Mesodermal cell (in vitro differentiated cells): ENCODE measurements around the gene RNF213.
"Not testable (repeated sequence)": the region's sequence is repeated elsewhere in the genome, so short reads cannot be mapped to it uniquely, and the experiment has no call there.

ENCODE experiments used
- H3K27ac ChIP-seq: 2 replicates; pipeline ENCODE4 v1.7.0; 2013; ENCODE audit warnings: mild to moderate bottlenecking, low read depth, low read length, moderate library complexity; ENCODE audit not compliant: severe bottlenecking
- H3K36me3 ChIP-seq: 2 replicates; pipeline ENCODE4 v1.7.1; 2013; ENCODE audit warnings: mild to moderate bottlenecking, low read length, moderate library complexity; ENCODE audit not compliant: control insufficient read depth, insufficient read depth
- H3K4me1 ChIP-seq: one replicate; pipeline ENCODE4 v1.7.1; 2013; ENCODE audit warnings: mild to moderate bottlenecking, low read length; ENCODE audit not compliant: insufficient read depth, control insufficient read depth, poor library complexity, severe bottlenecking
- H3K4me3 ChIP-seq: 2 replicates; pipeline ENCODE4 v1.7.0; 2013; ENCODE audit warnings: low read length, control low read depth, mild to moderate bottlenecking; ENCODE audit not compliant: insufficient read depth, poor library complexity, severe bottlenecking; ENCODE audit errors: extremely low read depth
- H3K9me3 ChIP-seq: 2 replicates; pipeline ENCODE4 v1.7.1; 2013; ENCODE audit warnings: mild to moderate bottlenecking, low read length, moderate library complexity; ENCODE audit not compliant: control insufficient read depth
- WGBS, 2 experiments: methylation state at CpG; one replicate each; pipeline ENCODE4 v1.1.5; 2013; ENCODE audit warnings: missing lambda C conversion rate in 2 of 2; ENCODE audit not compliant: insufficient coverage in 2 of 2; 5-methylcytosine and 5-hydroxymethylcytosine counted together

RNF213 gene

DNA sequence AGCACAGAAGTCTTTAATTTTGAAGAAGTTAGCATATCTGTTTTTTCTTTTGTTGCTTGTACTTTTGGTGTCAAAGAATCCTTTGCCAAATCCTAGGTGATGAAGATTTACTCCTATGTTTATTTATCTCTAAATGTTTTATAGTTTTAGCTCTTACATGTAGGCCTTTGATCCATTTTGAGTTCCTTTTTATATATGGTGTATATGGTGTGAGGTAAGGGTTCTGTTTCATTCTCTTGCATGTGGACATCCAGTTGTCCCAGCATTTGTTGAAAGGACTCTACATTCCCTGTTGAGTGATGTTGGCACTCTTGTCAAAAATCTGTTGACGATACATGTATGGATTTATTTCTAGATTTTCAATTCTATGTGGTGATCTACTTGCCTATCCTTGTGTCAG is 62.2 kb downstream of the RNF213 start:
- peaks cover 64% of the 10 kb centered on the region for H3K36me3 ChIP-seq
- no CpG with 5 or more reads among the region's 1 CpG for WGBS, 2 experiments

DNA sequence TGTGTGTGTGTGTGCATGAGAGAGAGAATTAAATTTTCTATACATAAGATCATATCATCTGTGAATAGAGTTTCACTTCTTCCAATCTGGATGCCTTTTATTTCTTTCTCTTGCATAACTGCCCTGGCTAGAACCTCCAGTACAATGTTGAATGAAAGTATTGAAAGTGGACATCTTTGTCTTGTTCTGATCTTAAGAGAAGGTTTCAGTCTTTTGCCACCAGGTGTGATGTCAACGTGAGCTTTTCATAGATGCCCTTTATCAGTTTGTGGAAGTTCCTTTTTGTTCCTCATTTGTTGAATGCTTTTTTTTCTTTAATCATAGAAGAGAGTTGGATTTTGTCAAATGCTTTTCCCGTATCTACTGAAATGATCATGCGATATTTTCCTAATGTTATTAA is 63.3 kb downstream of the RNF213 start:
- H3K4me1 ChIP-seq = no peaks in the 10 kb centered on the region
- H3K36me3 ChIP-seq = peaks cover 68% of the 10 kb centered on the region
- no peak overlapping the region for H3K4me3 ChIP-seq
- 75 to 89% methylated on average over 1 of the region's 3 CpGs for WGBS, 2 experiments
- no peak overlapping the region for H3K27ac ChIP-seq
- H3K9me3 ChIP-seq = peaks cover 6% of the 10 kb centered on the region

More for the DNA sequence above, 62.2 kb downstream of the RNF213 start:
- Histone ChIP-seq H3K4me3 (no peak overlapping the region), H3K4me1 (no peaks in the 10 kb centered on the region), H3K27ac (no peak overlapping the region), H3K9me3 (peaks cover 6% of the 10 kb centered on the region)

DNA sequence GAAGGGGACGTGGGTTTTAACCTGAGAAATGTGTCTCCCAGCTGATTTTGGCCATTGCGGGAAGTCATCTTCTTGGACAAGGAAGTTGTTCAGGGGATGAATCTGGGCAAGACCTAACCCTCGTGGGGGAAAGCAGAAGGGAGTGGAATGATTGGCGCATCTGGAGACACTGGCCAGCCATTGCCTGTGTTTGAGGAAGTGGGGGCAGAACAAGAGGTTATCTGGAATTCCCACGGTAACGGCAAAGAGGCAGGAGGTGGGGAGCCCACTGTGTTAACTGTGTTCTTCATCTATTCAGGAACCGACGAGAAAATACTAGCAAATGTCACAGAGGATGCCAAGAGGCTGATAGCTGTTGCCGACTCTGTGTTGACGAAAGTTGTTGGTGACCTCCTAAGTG is 66.9 kb downstream of the RNF213 start:
- no peak overlapping the region for H3K4me3 ChIP-seq
- peaks cover 70% of the 10 kb centered on the region for H3K36me3 ChIP-seq
- H3K4me1 ChIP-seq = no peaks in the 10 kb centered on the region
- no peak overlapping the region for H3K27ac ChIP-seq
- WGBS, 2 experiments = 86 to 90% methylated on average over 9 to 10 of the region's 10 CpGs
- H3K9me3 ChIP-seq = peaks cover 6% of the 10 kb centered on the region

DNA sequence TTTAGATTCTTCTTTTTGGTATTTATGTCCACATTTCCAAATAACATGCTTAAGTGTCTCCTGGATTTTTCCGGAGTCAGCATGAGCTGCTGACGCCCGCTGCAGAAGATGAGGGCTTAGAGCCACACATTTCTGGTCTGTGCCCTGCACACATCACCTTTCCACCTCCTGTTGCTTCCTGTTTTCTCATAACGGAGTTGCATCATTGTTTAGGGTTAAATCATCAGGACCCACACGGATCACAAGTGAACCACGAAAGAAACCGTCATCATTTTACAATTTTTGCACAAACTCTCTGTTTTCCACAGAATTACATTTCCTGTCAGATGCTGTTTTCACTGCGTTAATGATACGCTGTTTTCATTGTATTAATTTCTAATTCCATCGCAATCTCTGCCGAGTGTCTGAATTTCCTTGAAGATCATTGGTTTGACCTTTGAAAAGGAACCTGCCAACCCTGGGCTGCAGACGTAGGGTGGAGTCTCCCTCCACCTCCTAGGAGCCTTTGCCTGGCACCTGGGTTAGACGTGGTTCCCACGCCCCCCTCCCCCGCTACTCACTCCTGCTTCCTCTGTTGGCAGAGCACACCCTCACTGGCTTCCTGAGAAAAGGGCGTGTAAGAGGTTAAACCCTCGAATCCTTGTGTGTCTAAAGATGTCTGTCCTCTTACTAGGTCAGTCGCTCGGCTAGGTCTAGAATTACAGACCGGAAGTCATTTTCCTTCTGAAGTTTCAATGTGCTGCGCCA is 68.2 kb downstream of the RNF213 start:
- Histone ChIP-seq H3K4me3 (no peak overlapping the region), H3K9me3 (no peaks in the 10 kb centered on the region), H3K4me1 (no peaks in the 10 kb centered on the region), H3K36me3 (peaks cover 69% of the 10 kb centered on the region), H3K27ac (no peak overlapping the region)
- whole genome bisulfite sequencing, 2 experiments = 96 to 97% methylated on average over 20 to 21 of the region's 21 CpGs

DNA sequence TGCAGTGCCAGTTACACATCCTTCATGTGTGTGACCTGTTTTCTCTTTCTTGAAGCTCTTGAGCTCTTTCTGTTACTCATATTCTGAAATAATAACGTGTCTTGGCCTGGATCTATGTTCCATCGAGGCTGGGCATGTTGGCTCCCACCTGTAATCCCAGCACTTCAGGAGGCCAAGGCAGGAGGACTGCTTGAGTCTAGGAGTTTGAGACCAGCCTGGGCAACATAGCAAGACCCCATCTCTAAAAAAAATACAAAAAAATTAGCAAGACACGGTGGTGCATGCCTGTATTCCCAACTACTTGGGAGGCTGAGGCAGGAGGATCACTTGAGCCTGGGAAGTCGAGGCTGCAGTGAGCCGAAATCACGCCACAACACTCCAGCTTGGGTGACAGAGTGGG is 68.8 kb downstream of the RNF213 start:
- 95 to 96% methylated on average over 4 to 6 of the region's 6 CpGs for WGBS, 2 experiments
- peaks cover 72% of the 10 kb centered on the region for H3K36me3 ChIP-seq
- not testable (repeated sequence) for H3K9me3 ChIP-seq, H3K27ac ChIP-seq, H3K4me3 ChIP-seq, H3K4me1 ChIP-seq

DNA sequence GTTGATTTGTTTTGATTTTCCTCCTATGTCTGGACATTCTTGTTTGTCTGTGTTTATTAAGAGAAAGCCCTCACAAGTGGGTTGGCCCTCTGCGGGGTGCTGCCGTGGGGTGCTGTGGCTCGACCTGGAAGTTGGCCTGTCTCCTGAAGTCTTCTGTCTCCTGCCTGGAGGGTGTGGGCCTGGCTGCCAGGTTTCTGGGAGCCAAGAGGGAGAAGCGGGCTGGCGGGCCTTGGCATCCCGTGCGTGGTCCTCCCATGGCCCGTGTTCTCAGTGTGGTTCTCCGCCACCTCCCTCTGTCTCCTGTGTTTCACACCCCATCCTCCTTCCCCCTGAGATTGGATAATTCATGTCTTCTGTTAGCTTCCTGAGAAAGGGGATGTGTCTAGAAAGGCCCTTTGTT is 69.6 kb downstream of the RNF213 start:
- no peak overlapping the region for H3K27ac ChIP-seq
- H3K4me3 ChIP-seq = no peak overlapping the region
- H3K36me3 ChIP-seq = peaks cover 71% of the 10 kb centered on the region
- H3K9me3 ChIP-seq = no peaks in the 10 kb centered on the region
- WGBS, 2 experiments = 87 to 97% methylated on average over 3 to 4 of the region's 9 CpGs
- H3K4me1 ChIP-seq = no peaks in the 10 kb centered on the region

DNA sequence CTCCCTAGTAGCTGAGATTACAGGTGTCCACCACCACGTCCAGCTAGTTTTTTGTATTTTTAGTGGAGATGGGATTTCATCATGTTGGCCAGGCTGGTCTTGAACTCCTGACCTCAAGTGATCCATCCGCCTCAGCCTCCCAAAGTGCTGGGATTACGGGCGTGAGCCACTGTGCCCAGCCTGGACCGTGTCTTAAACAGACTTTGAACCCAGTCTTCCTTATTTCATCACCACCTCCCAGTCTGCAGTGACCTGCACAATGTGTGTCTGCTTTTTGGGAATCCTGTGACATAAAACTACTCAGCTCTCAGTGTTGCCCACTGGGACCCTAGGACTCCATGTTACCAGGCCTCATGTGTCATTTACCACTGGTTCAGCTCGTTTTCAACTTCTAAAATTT is 70.3 kb downstream of the RNF213 start:
- H3K36me3 ChIP-seq = peaks cover 73% of the 10 kb centered on the region
- H3K9me3 ChIP-seq, H3K27ac ChIP-seq, H3K4me3 ChIP-seq, H3K4me1 ChIP-seq: not testable (repeated sequence)
- 96% methylated on average over 4 of the region's 6 CpGs for WGBS, 2 experiments

DNA sequence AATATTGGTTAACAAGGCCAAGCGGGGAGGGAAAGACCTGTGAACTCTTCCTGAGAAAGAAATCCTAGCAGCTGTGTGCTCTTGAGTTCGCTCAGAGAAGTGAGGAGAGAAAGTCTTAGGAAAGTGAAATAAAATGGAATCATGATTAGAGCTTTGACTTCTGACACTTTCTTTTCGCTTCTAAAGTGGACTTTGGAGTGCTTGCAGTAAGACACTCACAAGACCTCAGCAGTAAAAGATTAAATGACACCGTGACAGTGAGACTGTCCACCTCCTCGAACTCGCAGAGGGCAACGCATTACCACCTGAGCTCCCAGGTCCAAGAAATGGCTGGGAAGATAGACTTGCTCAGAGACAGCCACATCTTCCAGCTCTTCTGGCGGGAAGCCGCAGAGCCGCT is 71.2 kb downstream of the RNF213 start:
- Histone ChIP-seq H3K9me3 (no peaks in the 10 kb centered on the region), H3K27ac (no peak overlapping the region), H3K4me1 (no peaks in the 10 kb centered on the region), H3K36me3 (peaks cover 78% of the 10 kb centered on the region), H3K4me3 (no peak overlapping the region)
- WGBS, 2 experiments = 87 to 94% methylated on average over 5 to 7 of the region's 10 CpGs

DNA sequence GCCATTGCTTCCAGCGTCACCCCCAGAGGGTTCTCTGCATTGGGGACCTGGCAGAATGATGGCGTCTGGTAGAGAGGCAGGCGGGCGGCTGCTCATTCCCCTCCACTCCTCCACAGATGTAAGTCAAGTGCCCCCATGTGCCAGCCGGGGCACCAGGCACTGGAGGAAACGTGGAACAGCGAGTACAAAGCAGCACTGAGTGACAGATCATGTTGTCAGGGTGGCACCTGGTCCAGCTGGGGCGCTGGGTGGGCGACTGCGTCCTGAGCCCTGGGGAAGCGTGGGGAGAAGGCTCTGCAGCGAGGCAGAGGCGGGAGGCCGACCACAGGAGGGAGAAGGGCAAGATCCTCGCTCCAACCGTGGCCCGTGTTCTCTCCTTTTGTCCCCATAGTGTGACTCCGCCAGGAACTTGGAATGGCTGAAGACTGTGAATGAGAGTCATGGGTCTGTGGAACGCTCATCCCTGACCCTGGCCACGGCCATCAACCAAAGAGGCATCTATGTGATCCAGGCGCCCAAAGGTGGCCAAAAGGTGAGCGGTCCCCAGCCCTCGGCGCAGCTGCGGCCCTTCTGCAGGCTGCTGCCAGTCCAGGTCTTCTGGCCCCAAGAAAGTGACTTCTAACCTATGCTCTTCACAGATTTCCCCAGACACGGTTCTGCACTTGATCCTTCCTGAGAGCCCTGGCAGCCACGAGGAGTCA is 76.7 kb downstream of the RNF213 start:
- WGBS, 2 experiments = 94 to 96% methylated on average over 18 to 27 of the region's 27 CpGs
- H3K9me3 ChIP-seq = no peaks in the 10 kb centered on the region
- no peak overlapping the region for H3K27ac ChIP-seq
- no peaks in the 10 kb centered on the region for H3K4me1 ChIP-seq
- no peak overlapping the region for H3K4me3 ChIP-seq
- peaks cover 65% of the 10 kb centered on the region for H3K36me3 ChIP-seq

DNA sequence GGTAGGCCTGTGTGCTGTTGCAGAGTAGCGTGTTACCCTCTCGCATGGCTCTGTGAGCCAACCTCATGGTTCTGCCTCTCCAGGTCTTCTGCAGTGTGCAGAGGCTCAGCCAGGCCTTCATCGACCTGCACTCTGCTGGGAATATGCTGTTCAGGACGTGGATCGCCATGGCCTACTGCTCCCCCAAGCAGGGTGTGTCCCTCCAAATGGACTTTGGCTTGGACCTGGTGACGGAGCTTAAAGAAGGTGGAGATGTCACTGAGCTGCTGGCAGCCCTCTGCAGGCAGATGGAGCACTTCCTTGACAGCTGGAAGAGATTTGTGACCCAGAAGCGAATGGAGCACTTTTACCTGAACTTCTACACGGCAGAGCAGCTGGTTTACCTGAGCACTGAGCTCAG is 78.5 kb downstream of the RNF213 start:
- H3K27ac ChIP-seq = no peak overlapping the region
- 93 to 100% methylated on average over 7 to 8 of the region's 8 CpGs for whole genome bisulfite sequencing, 2 experiments
- no peaks in the 10 kb centered on the region for H3K4me1 ChIP-seq
- no peaks in the 10 kb centered on the region for H3K9me3 ChIP-seq
- H3K36me3 ChIP-seq = peaks cover 70% of the 10 kb centered on the region
- H3K4me3 ChIP-seq = no peak overlapping the region
